Endothelial cell (in vitro differentiated cells): ENCODE data around the gene NOL12. TPM values are rescaled to one million over a fixed set of nuclear protein-coding genes. Genes with fewer than 3 reads are reported as not detected.

Experiments
- DNase-seq: peaks from one replicate; pipeline ENCODE4 v3.0.0; 2021; ENCODE audit warnings: low spot score
- H3K27ac Mint-ChIP-seq: one replicate; pipeline ENCODE4 v1.8.0; 2021; ENCODE audit warnings: mixed read lengths, inconsistent platforms; ENCODE audit not compliant: unreplicated experiment
- H3K27me3 Mint-ChIP-seq: one replicate; pipeline ENCODE4 v1.8.0; 2021; ENCODE audit warnings: mild to moderate bottlenecking, moderate library complexity, mixed read lengths, inconsistent platforms; ENCODE audit not compliant: unreplicated experiment
- H3K36me3 Mint-ChIP-seq: one replicate; pipeline ENCODE4 v1.8.0; 2021; ENCODE audit warnings: mild to moderate bottlenecking, low read depth, mixed read lengths, inconsistent platforms; ENCODE audit not compliant: unreplicated experiment
- H3K4me1 Mint-ChIP-seq: one replicate; pipeline ENCODE4 v1.8.0; 2021; ENCODE audit warnings: mild to moderate bottlenecking, mixed read lengths, inconsistent platforms; ENCODE audit not compliant: unreplicated experiment
- H3K4me3 Mint-ChIP-seq: one replicate; pipeline ENCODE4 v1.8.0; 2021; ENCODE audit warnings: mild to moderate bottlenecking, mixed read lengths, inconsistent platforms; ENCODE audit not compliant: unreplicated experiment
- H3K9me3 Mint-ChIP-seq: one replicate; pipeline ENCODE4 v1.8.0; 2021; ENCODE audit warnings: mixed read lengths, inconsistent platforms; ENCODE audit not compliant: unreplicated experiment
- total RNA-seq: library from RNA; stranded (reverse); fragmentation: NEBNext Ultra II Directional; extraction: Animal tissue kit (Norgen Biotek cat#: 25700); gene quantifications from one replicate; pipeline ENCODE4 v1.2.1, GENCODE V29; 2021; ENCODE audit not compliant: unreplicated experiment
- TF ChIP-seq, protein P1 (sequence below): fragments of 200-600 bp; sonication (generic); IDR thresholded peaks from one replicate; pipeline ENCODE4 v1.5.0; 2021; ENCODE audit warnings: antibody characterized with exemption; ENCODE audit not compliant: unreplicated experiment

Gene NOL12
- total RNA-seq, 1 donor from 2014 or later, result 15.7 TPM

DNA sequence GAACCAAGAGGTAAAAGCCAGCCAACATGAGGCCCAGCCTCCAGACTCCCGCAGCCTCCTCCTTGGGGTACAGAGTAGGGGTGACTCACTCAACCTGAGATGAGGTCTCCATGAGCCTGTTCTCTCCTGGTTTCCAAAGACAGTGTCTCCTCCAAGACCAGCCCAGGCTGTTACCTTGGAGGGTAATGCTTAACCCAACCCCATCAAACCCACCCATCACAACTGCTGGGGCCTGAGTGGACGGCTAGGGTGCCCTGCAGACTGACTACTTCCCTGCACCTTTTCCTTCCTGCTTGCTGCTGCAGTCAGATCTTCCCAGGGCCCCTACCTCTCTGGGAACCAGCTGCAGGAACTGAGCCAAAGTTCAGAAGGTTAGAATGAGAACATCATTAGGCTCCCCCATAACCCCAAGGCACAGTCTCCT, 5.1 kb upstream of the NOL12 start:
- H3K36me3 Mint-ChIP-seq, result no peaks in the 10 kb centered on the region
- H3K4me1 Mint-ChIP-seq, result peaks cover 6% of the 10 kb centered on the region
- H3K27me3 Mint-ChIP-seq, result peaks cover 2% of the 10 kb centered on the region
- no peak for DNase-seq
- TF ChIP-seq, protein P1, sequence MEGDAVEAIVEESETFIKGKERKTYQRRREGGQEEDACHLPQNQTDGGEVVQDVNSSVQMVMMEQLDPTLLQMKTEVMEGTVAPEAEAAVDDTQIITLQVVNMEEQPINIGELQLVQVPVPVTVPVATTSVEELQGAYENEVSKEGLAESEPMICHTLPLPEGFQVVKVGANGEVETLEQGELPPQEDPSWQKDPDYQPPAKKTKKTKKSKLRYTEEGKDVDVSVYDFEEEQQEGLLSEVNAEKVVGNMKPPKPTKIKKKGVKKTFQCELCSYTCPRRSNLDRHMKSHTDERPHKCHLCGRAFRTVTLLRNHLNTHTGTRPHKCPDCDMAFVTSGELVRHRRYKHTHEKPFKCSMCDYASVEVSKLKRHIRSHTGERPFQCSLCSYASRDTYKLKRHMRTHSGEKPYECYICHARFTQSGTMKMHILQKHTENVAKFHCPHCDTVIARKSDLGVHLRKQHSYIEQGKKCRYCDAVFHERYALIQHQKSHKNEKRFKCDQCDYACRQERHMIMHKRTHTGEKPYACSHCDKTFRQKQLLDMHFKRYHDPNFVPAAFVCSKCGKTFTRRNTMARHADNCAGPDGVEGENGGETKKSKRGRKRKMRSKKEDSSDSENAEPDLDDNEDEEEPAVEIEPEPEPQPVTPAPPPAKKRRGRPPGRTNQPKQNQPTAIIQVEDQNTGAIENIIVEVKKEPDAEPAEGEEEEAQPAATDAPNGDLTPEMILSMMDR, result no peak
- H3K27ac Mint-ChIP-seq, result no peak overlapping the region
- H3K4me3 Mint-ChIP-seq, result no peak overlapping the region
- H3K9me3 Mint-ChIP-seq, result no peaks in the 10 kb centered on the region

DNA sequence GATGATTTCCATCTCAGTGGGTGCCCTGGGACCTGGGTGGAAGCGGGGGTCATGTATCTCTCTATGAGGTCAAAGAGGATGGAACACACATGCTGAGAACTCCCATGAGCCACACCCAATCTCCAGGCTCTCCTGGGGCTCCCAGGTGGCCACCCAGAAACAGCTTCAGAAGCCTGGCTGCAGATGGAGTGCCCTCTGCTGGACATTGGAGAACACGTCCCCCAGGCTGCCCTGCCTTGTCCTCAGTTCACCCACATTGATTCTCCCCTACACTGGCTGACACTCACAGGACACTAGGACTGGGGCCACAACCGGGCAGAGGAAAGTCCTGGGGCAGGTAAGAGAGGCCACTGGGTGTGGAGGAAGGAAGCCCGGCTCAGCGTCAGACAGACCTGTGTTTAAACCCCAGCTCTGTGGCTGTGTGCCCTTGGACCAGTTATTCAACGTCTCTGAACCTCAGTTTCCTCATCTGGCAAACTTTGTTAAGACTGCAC, 4.5 kb upstream of the NOL12 start:
- TF ChIP-seq, protein P1, result peak; percentile 69
- Mint-ChIP-seq H3K27me3 (peaks cover 2% of the 10 kb centered on the region), H3K36me3 (no peaks in the 10 kb centered on the region), H3K27ac (no peak overlapping the region), H3K4me1 (peaks cover 4% of the 10 kb centered on the region), H3K4me3 (no peak overlapping the region), H3K9me3 (no peaks in the 10 kb centered on the region)
- peak; percentile 70 for DNase-seq

DNA sequence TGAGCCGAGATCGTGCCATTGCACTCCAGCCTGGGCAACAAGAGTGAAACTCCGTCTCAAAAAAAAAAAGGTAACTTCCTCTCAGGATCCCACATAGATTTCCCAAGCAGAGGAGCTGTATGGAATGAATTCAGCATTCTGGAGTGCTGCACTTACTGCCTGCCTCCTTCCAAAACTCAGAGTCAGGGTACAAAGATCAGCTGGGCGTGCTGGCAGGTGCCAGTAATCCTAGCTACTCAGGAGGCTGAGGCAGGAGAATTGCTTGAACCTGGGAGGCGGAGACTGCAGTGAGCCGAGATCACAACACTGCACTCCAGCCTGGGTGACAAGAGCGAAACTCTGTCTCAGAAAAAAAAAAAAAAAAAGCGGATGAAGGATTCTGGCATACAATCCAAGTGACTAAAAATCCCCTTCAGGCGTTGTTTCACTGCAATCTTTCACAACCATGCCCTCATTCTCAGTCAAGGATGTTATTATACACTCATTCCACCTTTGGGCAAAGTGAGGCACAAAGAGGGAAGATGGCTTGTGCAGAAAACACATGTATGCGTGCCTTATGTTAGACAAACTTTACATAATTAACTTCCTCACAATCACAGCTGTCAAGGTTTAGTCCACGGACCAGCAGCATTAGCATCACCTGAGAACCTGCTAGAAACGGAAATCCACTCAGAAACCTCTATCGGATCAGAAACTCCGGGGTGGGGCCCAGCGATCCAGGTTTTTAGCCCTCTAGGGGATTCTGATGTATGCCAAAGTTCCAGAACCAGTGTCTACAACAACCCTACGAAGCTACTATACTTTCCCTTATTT, 1.1 kb upstream of the NOL12 start:
- no peaks in the 10 kb centered on the region for H3K36me3 Mint-ChIP-seq
- H3K4me1 Mint-ChIP-seq, result peaks cover 6% of the 10 kb centered on the region
- no peak for DNase-seq
- TF ChIP-seq, protein P1, result no peak
- no peaks in the 10 kb centered on the region for H3K27me3 Mint-ChIP-seq
- H3K9me3 Mint-ChIP-seq, result no peaks in the 10 kb centered on the region
- H3K4me3 Mint-ChIP-seq, result no peak overlapping the region
- no peak overlapping the region for H3K27ac Mint-ChIP-seq

DNA sequence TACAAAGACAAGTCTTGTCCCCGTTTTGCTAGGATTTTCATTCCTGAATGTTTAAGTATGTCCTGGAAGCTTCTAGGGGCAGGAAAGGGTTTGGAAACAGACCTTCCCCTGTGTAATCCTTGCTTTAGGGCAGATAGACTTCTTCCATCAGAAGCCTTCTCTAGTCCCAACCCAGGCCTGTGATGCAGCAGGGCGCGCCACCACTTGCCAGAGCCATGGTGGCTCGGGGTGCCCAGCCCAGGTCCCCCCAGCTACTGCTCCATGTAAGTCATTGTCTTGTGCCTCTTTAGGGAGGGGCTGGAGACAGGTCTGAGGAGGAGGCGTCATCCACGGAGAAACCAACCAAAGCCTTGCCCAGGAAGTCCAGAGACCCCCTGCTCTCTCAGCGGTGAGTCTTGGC, 4.3 kb downstream of the NOL12 start:
- no peaks in the 10 kb centered on the region for H3K27me3 Mint-ChIP-seq
- TF ChIP-seq, protein P1, result no peak
- DNase-seq, result no peak
- no peak overlapping the region for H3K4me3 Mint-ChIP-seq
- H3K4me1 Mint-ChIP-seq, result peaks cover 6% of the 10 kb centered on the region
- peaks cover 18% of the 10 kb centered on the region for H3K36me3 Mint-ChIP-seq
- H3K9me3 Mint-ChIP-seq, result no peaks in the 10 kb centered on the region
- H3K27ac Mint-ChIP-seq, result no peak overlapping the region

DNA sequence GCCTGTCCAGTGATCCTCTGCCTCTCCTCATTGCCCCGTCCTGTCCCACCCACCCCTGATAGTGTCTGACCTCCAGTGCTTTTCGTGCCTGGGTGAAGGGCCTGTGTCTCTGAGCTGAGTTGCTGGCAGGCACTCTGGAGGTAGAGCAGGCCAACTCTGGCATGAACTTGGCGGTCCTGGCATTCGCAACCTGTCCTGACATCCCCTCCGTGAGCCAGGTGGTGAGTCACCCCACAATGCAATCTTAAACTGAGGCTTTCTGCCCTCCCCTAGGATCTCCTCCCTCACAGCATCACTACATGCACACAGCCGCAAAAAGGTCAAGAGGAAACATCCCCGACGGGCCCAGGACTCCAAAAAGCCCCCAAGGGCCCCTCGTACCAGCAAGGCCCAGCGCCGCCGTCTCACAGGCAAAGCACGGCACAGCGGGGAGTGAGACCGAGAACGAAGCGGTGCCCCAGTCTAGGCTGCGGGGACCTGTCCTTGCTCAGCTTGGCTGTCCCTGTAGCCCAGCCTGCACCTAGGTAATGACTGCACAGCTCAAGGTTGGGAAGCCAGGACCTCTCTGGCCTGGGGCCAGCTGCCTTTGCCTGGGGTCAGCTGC, 4.9 kb downstream of the NOL12 start:
- H3K9me3 Mint-ChIP-seq, result no peaks in the 10 kb centered on the region
- DNase-seq, result no peak
- H3K4me1 Mint-ChIP-seq, result peaks cover 6% of the 10 kb centered on the region
- peaks cover 18% of the 10 kb centered on the region for H3K36me3 Mint-ChIP-seq
- H3K4me3 Mint-ChIP-seq, result no peak overlapping the region
- TF ChIP-seq, protein P1, result no peak
- no peak overlapping the region for H3K27ac Mint-ChIP-seq
- H3K27me3 Mint-ChIP-seq, result no peaks in the 10 kb centered on the region
